ENCODE measurements around the gene NELL1. TPM values are rescaled to one million over a fixed set of nuclear protein-coding genes. Genes with fewer than 3 reads are reported as not detected.
"Not testable (repeated sequence)": the region's sequence is repeated elsewhere in the genome, so short reads cannot be mapped to it uniquely, and the experiment has no call there.

Gene NELL1
- total RNA-seq, 1 experiment from 2014 or later = not detected

DNA sequence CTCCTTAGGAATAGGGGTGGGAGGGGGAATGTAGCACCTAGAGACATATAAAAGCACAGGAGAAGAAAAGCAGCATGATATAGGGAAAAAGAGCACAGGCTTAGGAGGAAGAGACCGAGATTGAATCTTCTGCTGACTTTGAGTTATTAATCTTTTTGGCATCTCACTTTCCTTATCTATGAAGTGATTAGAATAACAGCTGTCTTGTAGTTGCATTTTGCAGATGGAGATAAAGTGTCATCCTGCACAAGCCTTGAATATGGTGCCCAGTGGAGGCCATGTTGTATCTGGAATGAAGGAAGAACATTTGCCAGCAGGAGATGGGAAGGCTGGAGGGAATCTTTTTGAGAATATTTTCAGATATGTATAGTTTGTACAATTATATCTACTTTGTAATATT is 594.7 kb downstream of the NELL1 start:
- Histone ChIP-seq H3K36me3 (ENCODE audit: control insufficient read depth, insufficient read depth, low read length) (no peaks in the 10 kb centered on the region), H3K4me1 (ENCODE audit: control insufficient read depth, insufficient read depth, low read length) (no peaks in the 10 kb centered on the region), H3K27ac (ENCODE audit: low read length) (no peak overlapping the region), H3K27me3 (ENCODE audit: control insufficient read depth, insufficient read depth, low read length) (no peaks in the 10 kb centered on the region), H3K4me3 (ENCODE audit: low read depth in 2 of 2, low read length in 2 of 2) (no peak overlapping the region), H3K9me3 (ENCODE audit: control insufficient read depth, insufficient read depth, low read depth, low read length) (no peaks in the 10 kb centered on the region)
- in situ Hi-C loops (cut with HindIII; ENCODE audit: low pct_unique_long_range_greater_than_20kb, low sequenced_read_pairs) (no loop called here), intact Hi-C loops (cut with micrococcal nuclease; ENCODE audit: unreplicated experiment) (no loop called here)
- ATAC-seq = no peak
- POLR2A ChIA-PET = no interaction called here
- CTCF ChIA-PET = no interaction called here
- TF ChIP-seq TCF7L2 (IDR thresholded peaks at IDR 0.05; ENCODE audit: low read depth, low read length) (no peak), SIN3A (IDR thresholded peaks at IDR 0.05; ENCODE audit: borderline replicate concordance, insufficient read depth, low read depth, low read length) (no peak), POLR2AphosphoS5 (IDR thresholded peaks at IDR 0.05; ENCODE audit: low read depth, low read length) (no peak)
- TF ChIP-seq, protein P1, sequence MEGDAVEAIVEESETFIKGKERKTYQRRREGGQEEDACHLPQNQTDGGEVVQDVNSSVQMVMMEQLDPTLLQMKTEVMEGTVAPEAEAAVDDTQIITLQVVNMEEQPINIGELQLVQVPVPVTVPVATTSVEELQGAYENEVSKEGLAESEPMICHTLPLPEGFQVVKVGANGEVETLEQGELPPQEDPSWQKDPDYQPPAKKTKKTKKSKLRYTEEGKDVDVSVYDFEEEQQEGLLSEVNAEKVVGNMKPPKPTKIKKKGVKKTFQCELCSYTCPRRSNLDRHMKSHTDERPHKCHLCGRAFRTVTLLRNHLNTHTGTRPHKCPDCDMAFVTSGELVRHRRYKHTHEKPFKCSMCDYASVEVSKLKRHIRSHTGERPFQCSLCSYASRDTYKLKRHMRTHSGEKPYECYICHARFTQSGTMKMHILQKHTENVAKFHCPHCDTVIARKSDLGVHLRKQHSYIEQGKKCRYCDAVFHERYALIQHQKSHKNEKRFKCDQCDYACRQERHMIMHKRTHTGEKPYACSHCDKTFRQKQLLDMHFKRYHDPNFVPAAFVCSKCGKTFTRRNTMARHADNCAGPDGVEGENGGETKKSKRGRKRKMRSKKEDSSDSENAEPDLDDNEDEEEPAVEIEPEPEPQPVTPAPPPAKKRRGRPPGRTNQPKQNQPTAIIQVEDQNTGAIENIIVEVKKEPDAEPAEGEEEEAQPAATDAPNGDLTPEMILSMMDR (IDR thresholded peaks at IDR 0.05) = no peak
- TF ChIP-seq, protein P2, sequence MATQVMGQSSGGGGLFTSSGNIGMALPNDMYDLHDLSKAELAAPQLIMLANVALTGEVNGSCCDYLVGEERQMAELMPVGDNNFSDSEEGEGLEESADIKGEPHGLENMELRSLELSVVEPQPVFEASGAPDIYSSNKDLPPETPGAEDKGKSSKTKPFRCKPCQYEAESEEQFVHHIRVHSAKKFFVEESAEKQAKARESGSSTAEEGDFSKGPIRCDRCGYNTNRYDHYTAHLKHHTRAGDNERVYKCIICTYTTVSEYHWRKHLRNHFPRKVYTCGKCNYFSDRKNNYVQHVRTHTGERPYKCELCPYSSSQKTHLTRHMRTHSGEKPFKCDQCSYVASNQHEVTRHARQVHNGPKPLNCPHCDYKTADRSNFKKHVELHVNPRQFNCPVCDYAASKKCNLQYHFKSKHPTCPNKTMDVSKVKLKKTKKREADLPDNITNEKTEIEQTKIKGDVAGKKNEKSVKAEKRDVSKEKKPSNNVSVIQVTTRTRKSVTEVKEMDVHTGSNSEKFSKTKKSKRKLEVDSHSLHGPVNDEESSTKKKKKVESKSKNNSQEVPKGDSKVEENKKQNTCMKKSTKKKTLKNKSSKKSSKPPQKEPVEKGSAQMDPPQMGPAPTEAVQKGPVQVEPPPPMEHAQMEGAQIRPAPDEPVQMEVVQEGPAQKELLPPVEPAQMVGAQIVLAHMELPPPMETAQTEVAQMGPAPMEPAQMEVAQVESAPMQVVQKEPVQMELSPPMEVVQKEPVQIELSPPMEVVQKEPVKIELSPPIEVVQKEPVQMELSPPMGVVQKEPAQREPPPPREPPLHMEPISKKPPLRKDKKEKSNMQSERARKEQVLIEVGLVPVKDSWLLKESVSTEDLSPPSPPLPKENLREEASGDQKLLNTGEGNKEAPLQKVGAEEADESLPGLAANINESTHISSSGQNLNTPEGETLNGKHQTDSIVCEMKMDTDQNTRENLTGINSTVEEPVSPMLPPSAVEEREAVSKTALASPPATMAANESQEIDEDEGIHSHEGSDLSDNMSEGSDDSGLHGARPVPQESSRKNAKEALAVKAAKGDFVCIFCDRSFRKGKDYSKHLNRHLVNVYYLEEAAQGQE (IDR thresholded peaks at IDR 0.05; ENCODE audit: insufficient read depth in 1 of 2, low read depth in 2 of 2, low read length in 1 of 2) = no peak
- no peak for DNase-seq (ENCODE audit: low read depth, low spot score)
- no TSS peak for BruUV-seq (replicated peaks)

DNA sequence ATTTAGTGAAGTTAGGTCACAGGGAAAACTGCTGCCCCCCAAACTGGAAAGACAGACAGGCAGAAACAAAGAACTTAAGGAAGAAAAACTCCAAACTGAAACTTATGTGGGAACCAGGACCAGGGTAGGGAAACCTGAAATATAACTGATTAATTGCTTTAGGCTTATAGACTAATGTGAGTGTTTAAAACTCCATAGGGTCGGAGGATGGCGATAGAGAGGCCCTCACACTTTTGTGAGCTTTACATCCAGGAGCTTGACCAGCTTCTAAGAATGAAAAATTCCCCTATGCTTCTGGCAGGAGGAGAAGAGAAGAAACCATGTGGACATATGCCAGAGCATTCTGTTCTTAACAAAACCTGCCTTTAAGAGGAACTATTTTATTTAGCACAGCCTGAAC is 598.6 kb downstream of the NELL1 start:
- H3K9me3 ChIP-seq (ENCODE audit: control insufficient read depth, insufficient read depth, low read depth, low read length) = no peaks in the 10 kb centered on the region
- CTCF ChIA-PET = no interaction called here
- intact Hi-C loops (cut with micrococcal nuclease; ENCODE audit: unreplicated experiment) (no loop called here), in situ Hi-C loops (cut with HindIII; ENCODE audit: low pct_unique_long_range_greater_than_20kb, low sequenced_read_pairs) (no loop called here)
- H3K27me3 ChIP-seq (ENCODE audit: control insufficient read depth, insufficient read depth, low read length) = no peaks in the 10 kb centered on the region
- POLR2A ChIA-PET = no interaction called here
- no peaks in the 10 kb centered on the region for H3K4me1 ChIP-seq (ENCODE audit: control insufficient read depth, insufficient read depth, low read length)
- no peaks in the 10 kb centered on the region for H3K36me3 ChIP-seq (ENCODE audit: control insufficient read depth, insufficient read depth, low read length)
- ATAC-seq = no peak
- no peak for DNase-seq (ENCODE audit: low read depth, low spot score)
- BruUV-seq (replicated peaks) = no TSS peak
- no peak overlapping the region for H3K27ac ChIP-seq (ENCODE audit: low read length)
- H3K4me3 ChIP-seq (ENCODE audit: low read depth in 2 of 2, low read length in 2 of 2) = no peak overlapping the region
- no peak for TF ChIP-seq POLR2AphosphoS5 (IDR thresholded peaks at IDR 0.05; ENCODE audit: low read depth, low read length)
- TF ChIP-seq, protein P2 (IDR thresholded peaks at IDR 0.05; ENCODE audit: insufficient read depth in 1 of 2, low read depth in 2 of 2, low read length in 1 of 2) = no peak
- no peak for TF ChIP-seq TCF7L2 (IDR thresholded peaks at IDR 0.05; ENCODE audit: low read depth, low read length)
- TF ChIP-seq SIN3A (IDR thresholded peaks at IDR 0.05; ENCODE audit: borderline replicate concordance, insufficient read depth, low read depth, low read length) = no peak
- TF ChIP-seq, protein P1 (IDR thresholded peaks at IDR 0.05) = no peak

DNA sequence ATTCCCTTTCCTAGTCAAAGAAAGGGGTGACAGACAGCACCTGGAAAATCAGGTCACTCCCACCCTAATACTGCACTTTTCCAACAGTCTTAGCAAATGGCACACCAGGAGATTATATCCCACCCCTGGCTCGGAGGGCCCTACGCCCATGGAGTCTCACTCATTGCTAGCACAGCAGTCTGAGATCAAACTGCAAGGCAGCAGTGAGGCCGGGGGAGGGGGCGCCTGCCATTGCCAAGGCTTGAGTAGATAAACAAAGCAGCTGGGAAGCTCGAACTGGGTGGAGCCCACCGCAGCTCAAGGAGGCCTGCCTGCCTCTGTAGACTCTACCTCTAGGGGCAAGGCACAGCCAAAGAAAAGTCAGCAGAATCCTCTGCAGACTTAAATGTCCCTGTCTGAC is 602.8 kb downstream of the NELL1 start:
- H3K4me3 ChIP-seq (ENCODE audit: low read depth in 2 of 2, low read length in 2 of 2); H3K9me3 ChIP-seq (ENCODE audit: control insufficient read depth, insufficient read depth, low read depth, low read length); ATAC-seq; POLR2A ChIA-PET; DNase-seq (ENCODE audit: low read depth, low spot score); BruUV-seq (replicated peaks); H3K4me1 ChIP-seq (ENCODE audit: control insufficient read depth, insufficient read depth, low read length); H3K27me3 ChIP-seq (ENCODE audit: control insufficient read depth, insufficient read depth, low read length); H3K27ac ChIP-seq (ENCODE audit: low read length); intact Hi-C loops (cut with micrococcal nuclease; ENCODE audit: unreplicated experiment); H3K36me3 ChIP-seq (ENCODE audit: control insufficient read depth, insufficient read depth, low read length); in situ Hi-C loops (cut with HindIII; ENCODE audit: low pct_unique_long_range_greater_than_20kb, low sequenced_read_pairs); CTCF ChIA-PET: not testable (repeated sequence)
